ENCODE measurements around the gene CCDC40. TPM values are rescaled to one million over a fixed set of nuclear protein-coding genes. Genes with fewer than 3 reads are reported as not detected.

CCDC40 gene
- total and polyA plus RNA-seq, 2 of the 13 experiments (the other 11 are each of a cell fraction or from before 2014, with no cell fraction given): 4.1 to 5.5 TPM

GRCh38 chr17:80025140-80025539, 11.3 kb upstream of the CCDC40 start:
- H4K20me1 ChIP-seq (ENCODE audit: insufficient read depth, low read length): peaks cover 5% of the 10 kb centered on the region; the same call in 1 of the 2 replicates
- WGBS (ENCODE audit: low lambda C conversion rate): 65% methylated on average over 10 of the region's 11 CpGs
- in situ Hi-C loops (cut with HindIII; ENCODE audit: extremely low pct_ligation_motif_present, low pct_unique_long_range_greater_than_20kb): no loop called here
- no peaks in the 10 kb centered on the region for H3K27me3 ChIP-seq (ENCODE audit: control insufficient read depth in 1 of 2, insufficient read depth in 2 of 2, low read length in 2 of 2)
- no TSS peak for BruUV-seq (replicated peaks)
- intact Hi-C loops (cut with micrococcal nuclease; ENCODE audit: unreplicated experiment): no loop called here
- ChIA-PET CTCF (ENCODE audit: low intra/inter-chr PET ratio, low total read pairs) (no interaction called here), POLR2A (interaction anchor here (1.4 kb wide), 1 partner anchor 32 kb away, joined by 3 read pairs; no protein-coding TSS in a partner anchor)
- H3K4me1 ChIP-seq (ENCODE audit: insufficient read depth, low read length): peaks cover 72% of the 10 kb centered on the region
- no peak overlapping the region for H2AFZ ChIP-seq (ENCODE audit: low read length)
- H3K27ac ChIP-seq (ENCODE audit: extremely low read length, insufficient read depth, low read length): no peak overlapping the region
- no peak for ATAC-seq
- no peak overlapping the region; a peak in 1 of 6 replicates for H3K4me3 ChIP-seq (replicated peaks in 1 of 3; ENCODE audit: insufficient read depth in 1 of 3, low read depth in 2 of 3, low read length in 3 of 3)
- no peak for FAIRE-seq
- H3K9me3 ChIP-seq (ENCODE audit: low read length): no peaks in the 10 kb centered on the region
- DNase-seq (ENCODE audit: low spot score): no peak
- 0 out of 2 replicates have a peak overlapping the region, but pooled peaks have one; percentile 3 for H3K9ac ChIP-seq (ENCODE audit: insufficient read depth, low read depth, low read length)
- H3K79me2 ChIP-seq (ENCODE audit: insufficient read depth, low read length): peaks cover 22% of the 10 kb centered on the region
- 0 out of 5 replicates have a peak, but pooled peaks cover 0 to 2% of the 10 kb centered on the region in 2 experiments for H3K36me3 ChIP-seq (replicated peaks in 1 of 2; ENCODE audit: control insufficient read depth in 1 of 2, insufficient read depth in 2 of 2, low read length in 2 of 2)
- 0 out of 2 replicates have a peak overlapping the region, but pooled peaks have one; percentile 14 for H3K4me2 ChIP-seq (ENCODE audit: low read depth, low read length)
- peak; percentile 61; the same call in 1 of the 2 replicates for TF ChIP-seq ZBTB33 (CRISPR knock-in tag; IDR thresholded peaks at IDR 0.05)
- peak; percentile 50; the same call in 1 of the 2 replicates for TF ChIP-seq HNRNPL (IDR thresholded peaks at IDR 0.05; ENCODE audit: low read depth, low read length)
- no peak for TF ChIP-seq KDM1A (CRISPR knock-in tag; IDR thresholded peaks at IDR 0.05)
- TF ChIP-seq AGO2 (optimal IDR thresholded peaks at IDR 0.05; ENCODE audit: low read depth, low read length): peak; percentile 40
- peak; percentile 36; the same call in 1 of the 2 replicates for TF ChIP-seq GABPB1 (CRISPR knock-in tag; IDR thresholded peaks at IDR 0.05)
- 0 out of 2 replicates have a peak, but pooled peaks have one; percentile 6 for TF ChIP-seq CTCF (CRISPR knock-in tag; IDR thresholded peaks at IDR 0.05)
- TF ChIP-seq ZNF773 (CRISPR knock-in tag; IDR thresholded peaks at IDR 0.05; ENCODE audit: borderline replicate concordance): no peak
- peak; percentile 83 for TF ChIP-seq ZNF646 (CRISPR knock-in tag; IDR thresholded peaks at IDR 0.05)
- TF ChIP-seq NRL (CRISPR knock-in tag; IDR thresholded peaks at IDR 0.05; ENCODE audit: borderline replicate concordance): 0 out of 2 replicates have a peak, but pooled peaks have one; percentile 26
- TF ChIP-seq ZNF768 (CRISPR knock-in tag; IDR thresholded peaks at IDR 0.05): 0 out of 2 replicates have a peak, but pooled peaks have one; percentile 9
- TF ChIP-seq SAP130 (CRISPR knock-in tag; IDR thresholded peaks at IDR 0.05; ENCODE audit: low read depth): 0 out of 2 replicates have a peak, but pooled peaks have one; percentile 27
